Measurements from ENCODE around the gene TMC7. TPM values are rescaled to one million over a fixed set of nuclear protein-coding genes. Genes with fewer than 3 reads are reported as not detected.

The TMC7 gene
- total and polyA plus RNA-seq, 2 of the 8 experiments (the other 6 are each of a cell fraction or from before 2014, with no cell fraction given): 2.3 to 2.6 TPM

DNA sequence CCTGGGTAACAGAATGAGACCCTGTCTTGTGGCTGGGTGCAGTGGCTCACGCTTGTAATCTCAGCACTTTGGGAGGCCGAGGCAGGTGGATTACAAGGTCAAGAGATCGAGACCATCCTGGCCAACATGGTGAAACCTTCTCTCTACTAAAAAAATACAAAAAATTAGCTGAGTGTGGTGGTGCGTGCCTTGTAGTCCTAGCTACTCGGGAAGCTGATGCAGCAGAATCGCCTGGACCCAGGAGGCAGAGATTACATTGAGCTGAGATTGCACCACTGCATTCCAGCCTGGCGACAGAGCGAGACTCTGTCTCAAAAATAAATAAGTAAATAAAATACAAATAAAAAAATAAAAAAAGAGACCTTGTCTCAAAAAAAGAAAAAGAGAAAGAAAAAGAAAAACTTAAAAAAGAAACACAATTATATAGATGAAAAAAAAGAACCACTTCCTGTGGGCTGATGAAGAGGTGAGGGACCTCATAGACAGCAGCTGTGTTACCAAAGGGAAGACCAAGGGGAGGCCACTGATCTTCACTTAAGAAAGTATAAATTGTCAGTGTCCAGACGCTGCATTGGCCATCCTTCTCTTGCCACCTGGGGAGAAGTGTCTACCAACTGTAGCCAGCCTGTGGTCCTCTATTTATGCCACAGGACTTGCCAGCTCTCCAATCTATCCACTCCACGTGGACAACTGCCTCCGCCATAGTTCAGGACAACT is 33.1 kb upstream of the TMC7 start (continued):
- TF ChIP-seq CEBPB (IDR thresholded peaks at IDR 0.05; ENCODE audit: low read depth, low read length) (no peak), PHF8 (conservative IDR thresholded peaks at IDR 0.05; ENCODE audit: low read depth, low read length) (no peak), BRCA1 (IDR thresholded peaks at IDR 0.05; ENCODE audit: low read depth, low read length) (no peak), CBX8 (IDR thresholded peaks at IDR 0.05; ENCODE audit: borderline replicate concordance, low read depth, low read length) (no peak), RAD21 (IDR thresholded peaks at IDR 0.05 in 1 of 2, conservative IDR thresholded peaks at IDR 0.05 in 1 of 2; ENCODE audit: low read depth in 2 of 2, low read length in 2 of 2) (no peak), CHD1 (IDR thresholded peaks at IDR 0.05; ENCODE audit: low read depth, low read length) (no peak)

Data from H1 (cell line).